ENCODE results near the gene PPM1A. TPM values are rescaled to one million over a fixed set of nuclear protein-coding genes. Genes with fewer than 3 reads are reported as not detected.
A peak's percentile ranks its signal among the peaks of the same experiment; 100 is the strongest.

PPM1A gene
- total and polyA plus RNA-seq, 7 donors: 54.0 to 174 (median 129) TPM

DNA sequence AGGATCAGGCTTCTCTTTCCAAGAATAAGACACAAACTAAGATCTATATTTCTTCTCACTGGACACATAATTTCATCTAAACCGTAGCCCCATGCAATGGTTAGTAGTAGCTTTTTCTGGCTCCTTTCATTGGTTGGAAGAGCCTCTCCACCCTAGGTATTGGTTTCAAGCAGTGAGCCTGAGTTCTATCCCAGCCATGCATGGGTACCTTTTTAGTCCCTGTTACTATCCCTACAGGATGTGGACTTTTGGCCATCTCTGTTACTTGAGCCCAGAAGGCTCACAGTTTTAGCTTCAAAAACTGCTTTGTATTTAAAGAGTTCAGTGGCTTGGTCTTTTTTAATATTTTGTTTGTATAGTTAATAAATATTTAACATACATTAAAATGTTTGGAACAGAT, 16.1 kb downstream of the PPM1A start:
- 30 to 60% (median 46%) methylated on average over 1 of the region's 1 CpG for WGBS, 3 donors
- DNase-seq (no peak), ATAC-seq (no peak)
- Histone ChIP-seq H3K36me3 (ENCODE audit: insufficient read depth in 1 of 2, low read depth in 1 of 2) (no peaks in the 10 kb centered on the region), H3K4me3 (no peak overlapping the region), H3K9me3 (peaks cover 30% of the 10 kb centered on the region), H3K4me1 (peaks cover 32% of the 10 kb centered on the region), H3K27me3 (ENCODE audit: insufficient read depth in 3 of 3, low read length in 2 of 3) (no peaks in the 10 kb centered on the region), H3K27ac (no peak overlapping the region)
- intact Hi-C loops (cut with DNase I): no loop called here
- TF ChIP-seq, protein P1, sequence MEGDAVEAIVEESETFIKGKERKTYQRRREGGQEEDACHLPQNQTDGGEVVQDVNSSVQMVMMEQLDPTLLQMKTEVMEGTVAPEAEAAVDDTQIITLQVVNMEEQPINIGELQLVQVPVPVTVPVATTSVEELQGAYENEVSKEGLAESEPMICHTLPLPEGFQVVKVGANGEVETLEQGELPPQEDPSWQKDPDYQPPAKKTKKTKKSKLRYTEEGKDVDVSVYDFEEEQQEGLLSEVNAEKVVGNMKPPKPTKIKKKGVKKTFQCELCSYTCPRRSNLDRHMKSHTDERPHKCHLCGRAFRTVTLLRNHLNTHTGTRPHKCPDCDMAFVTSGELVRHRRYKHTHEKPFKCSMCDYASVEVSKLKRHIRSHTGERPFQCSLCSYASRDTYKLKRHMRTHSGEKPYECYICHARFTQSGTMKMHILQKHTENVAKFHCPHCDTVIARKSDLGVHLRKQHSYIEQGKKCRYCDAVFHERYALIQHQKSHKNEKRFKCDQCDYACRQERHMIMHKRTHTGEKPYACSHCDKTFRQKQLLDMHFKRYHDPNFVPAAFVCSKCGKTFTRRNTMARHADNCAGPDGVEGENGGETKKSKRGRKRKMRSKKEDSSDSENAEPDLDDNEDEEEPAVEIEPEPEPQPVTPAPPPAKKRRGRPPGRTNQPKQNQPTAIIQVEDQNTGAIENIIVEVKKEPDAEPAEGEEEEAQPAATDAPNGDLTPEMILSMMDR (IDR thresholded peaks at IDR 0.05): no peak

DNA sequence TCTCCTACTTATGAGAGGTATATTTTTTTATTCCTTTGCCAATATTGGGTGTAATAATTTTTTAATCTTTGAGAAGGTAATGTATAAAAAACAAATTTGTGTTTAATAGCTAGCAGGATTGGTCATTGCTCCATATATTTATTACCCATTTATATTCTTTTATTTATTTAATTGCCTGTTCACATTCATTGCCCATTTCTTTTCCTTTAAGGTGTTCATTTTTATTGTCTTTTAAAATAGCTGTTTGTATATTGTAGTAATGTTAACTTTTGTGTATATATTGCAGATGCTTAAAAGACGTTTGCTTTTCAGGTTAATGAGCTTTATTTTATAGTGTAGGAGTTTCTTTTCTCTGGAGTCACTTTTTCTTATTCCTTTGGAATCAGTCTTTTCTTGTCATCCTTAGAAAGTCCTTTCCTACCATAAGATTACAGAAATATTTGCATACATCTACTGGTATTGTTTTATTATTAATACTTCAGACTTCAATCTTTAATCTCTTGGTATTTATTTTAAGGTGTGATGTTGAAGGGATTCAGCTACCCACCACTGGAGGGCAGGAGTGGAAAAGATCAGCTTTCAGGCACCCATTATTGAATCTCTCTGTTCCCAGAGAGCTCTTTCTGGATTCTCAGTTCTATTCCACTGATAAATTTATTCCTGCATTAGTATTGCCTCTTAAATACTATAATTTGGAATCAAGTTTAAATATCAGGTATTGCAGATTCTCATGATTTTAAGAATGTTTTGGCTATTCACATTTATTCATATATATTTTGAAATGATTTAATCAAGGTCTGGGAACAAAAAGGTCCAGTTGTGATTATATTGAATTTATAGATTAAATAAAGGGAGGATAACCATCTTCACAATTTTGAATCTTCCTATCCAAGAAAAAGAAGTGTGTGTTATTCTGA, 17.3 kb downstream of the PPM1A start:
- Histone ChIP-seq H3K36me3 (ENCODE audit: insufficient read depth in 1 of 2, low read depth in 1 of 2) (no peaks in the 10 kb centered on the region), H3K4me3 (no peak overlapping the region), H3K9me3 (peaks cover 30% of the 10 kb centered on the region), H3K4me1 (peaks cover 27% of the 10 kb centered on the region), H3K27me3 (ENCODE audit: insufficient read depth in 3 of 3, low read length in 2 of 3) (no peaks in the 10 kb centered on the region), H3K27ac (no peak overlapping the region)
- ATAC-seq (peak in 2 of 4 donors; percentile 65 to 66), DNase-seq (no peak)
- WGBS, 3 donors: 90 to 94% (median 93%) methylated on average over 1 of the region's 1 CpG
- TF ChIP-seq, protein P1 (IDR thresholded peaks at IDR 0.05): peak; percentile 47
- intact Hi-C loops (cut with DNase I): no loop called here

- Histone ChIP-seq H3K4me1 (peaks cover 73% of the 10 kb centered on the region), H3K36me3 (ENCODE audit: insufficient read depth in 1 of 2, low read depth in 1 of 2) (no peaks in the 10 kb centered on the region), H3K4me3 (no peak overlapping the region), H3K9me3 (no peaks in the 10 kb centered on the region), H3K27me3 (ENCODE audit: insufficient read depth in 3 of 3, low read length in 2 of 3) (no peaks in the 10 kb centered on the region), H3K27ac (no peak overlapping the region)
- TF ChIP-seq, protein P1 (IDR thresholded peaks at IDR 0.05): no peak
- intact Hi-C loops (cut with DNase I): no loop called here
- no peak for ATAC-seq
- 90 to 100% (median 93%) methylated on average over 2 of the region's 2 CpGs for WGBS, 3 donors
- DNase-seq: no peak
Observed at GRCh38 chr14:60272177-60272576, 23.2 kb downstream of the PPM1A start.

DNA sequence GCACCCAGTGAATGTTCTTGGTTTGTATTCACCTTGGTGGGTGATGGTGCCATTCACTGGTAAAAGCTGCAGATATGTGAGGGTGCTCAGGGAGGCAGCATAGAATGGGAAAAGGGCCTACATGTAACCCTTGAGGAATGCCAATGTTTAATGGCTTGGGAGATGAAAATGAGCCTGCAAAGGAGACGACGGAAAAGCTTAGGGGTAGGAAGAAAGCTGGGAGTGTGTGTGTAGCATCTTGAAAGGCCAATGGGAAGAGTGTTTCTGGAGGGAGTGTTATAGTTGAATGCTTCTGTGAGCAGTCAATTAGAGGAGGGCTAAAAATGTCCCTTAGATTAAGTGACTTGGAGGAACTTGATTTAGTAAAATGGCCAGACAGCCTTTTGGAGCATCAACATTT, 24.9 kb downstream of the PPM1A start:
- no peaks in the 10 kb centered on the region for H3K36me3 ChIP-seq (ENCODE audit: insufficient read depth in 1 of 2, low read depth in 1 of 2)
- no peak for DNase-seq
- TF ChIP-seq, protein P1 (IDR thresholded peaks at IDR 0.05): no peak
- peak in 1 of 4 donors; percentile 26 for ATAC-seq
- no peaks in the 10 kb centered on the region for H3K9me3 ChIP-seq
- 33 to 71% (median 69%) methylated on average over 2 of the region's 2 CpGs for WGBS, 3 donors
- peaks cover 79% of the 10 kb centered on the region for H3K4me1 ChIP-seq
- no peaks in the 10 kb centered on the region for H3K27me3 ChIP-seq (ENCODE audit: insufficient read depth in 3 of 3, low read length in 2 of 3)
- H3K4me3 ChIP-seq: no peak overlapping the region
- H3K27ac ChIP-seq: no peak overlapping the region
- intact Hi-C loops (cut with DNase I): no loop called here

All from psoas muscle (tissue), 8 donors.